ENCODE measurements around the gene CARM1. TPM values are rescaled to one million over a fixed set of nuclear protein-coding genes. Genes with fewer than 3 reads are reported as not detected.
"Not testable (repeated sequence)": the region's sequence is repeated elsewhere in the genome, so short reads cannot be mapped to it uniquely, and the experiment has no call there.

The CARM1 gene
- total RNA-seq, 2 donors from 2014 or later: 22.9 to 24.3 TPM

DNA sequence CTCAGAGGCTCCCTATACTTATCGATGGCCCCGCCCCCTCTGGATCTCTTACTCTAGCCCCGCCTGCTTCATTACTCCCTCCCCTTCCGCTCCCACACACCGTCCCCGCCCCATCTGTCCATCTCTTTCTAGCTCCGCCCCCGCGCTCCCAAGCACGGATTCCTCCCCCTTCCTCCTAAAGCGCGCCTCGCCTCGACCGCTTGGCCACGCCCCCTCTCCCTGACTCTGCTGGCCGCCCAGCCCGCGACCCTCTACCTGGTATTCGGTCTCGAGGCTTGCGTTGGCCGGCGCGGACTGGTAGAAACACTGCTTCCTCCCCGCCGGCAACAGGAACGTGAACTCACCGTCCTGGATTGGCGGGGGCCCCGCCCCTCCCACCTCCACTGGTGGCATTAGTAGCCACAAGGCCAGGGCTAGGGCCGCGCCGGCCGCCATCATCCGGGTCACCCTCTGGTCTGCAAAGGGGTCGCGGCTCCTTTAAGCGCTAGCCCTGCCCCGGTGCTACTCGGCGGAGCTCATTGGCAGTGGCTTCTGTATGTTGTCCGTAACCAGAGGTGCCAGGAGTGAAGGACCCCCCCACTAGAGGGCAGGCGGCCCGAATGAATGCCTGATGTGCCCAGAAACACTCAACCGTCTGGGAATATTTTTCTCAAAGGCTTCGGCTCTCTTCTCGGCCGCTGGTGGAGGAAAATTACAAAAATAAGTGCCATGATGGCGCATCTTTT is 35.4 kb upstream of the CARM1 start, which contains the start of gene TMED1:
Gene TMED1, minus strand, starts transcription at position 459 of the 725 bp plus-strand sequence. Its CDS starts 21 bp downstream, at position 438.
- Mint-ChIP-seq H3K4me3 (peak within 1 kb of the TSS; percentile 95), H3K27ac (peak within 1 kb of the TSS; percentile 96), H3K27me3 (no peaks in the 10 kb centered on the region), H3K4me1 (peaks cover 8% of the 10 kb centered on the region), H3K36me3 (ENCODE audit: low read depth) (no peaks in the 10 kb centered on the region)
- peak; percentile 89 for ATAC-seq
- DNase-seq: peak; percentile 89 to 94 (median 91)
- no peaks in the 10 kb centered on the region for H3K9me3 ChIP-seq (ENCODE audit: control insufficient read depth, low read length, poor library complexity, severe bottlenecking)

- H3K27me3 Mint-ChIP-seq: no peaks in the 10 kb centered on the region
- DNase-seq (peak; percentile 59 to 67 (median 61)), ATAC-seq (peak; percentile 44)
- H3K4me1 Mint-ChIP-seq: peaks cover 8% of the 10 kb centered on the region
- no peaks in the 10 kb centered on the region for H3K36me3 Mint-ChIP-seq (ENCODE audit: low read depth)
- H3K9me3 ChIP-seq (ENCODE audit: control insufficient read depth, low read length, poor library complexity, severe bottlenecking): no peaks in the 10 kb centered on the region
- peak overlapping the region; percentile 95 for H3K4me3 Mint-ChIP-seq
- peak overlapping the region; percentile 96 for H3K27ac Mint-ChIP-seq
Observed at GRCh38 chr19:10836479-10837330, 34.6 kb upstream of the CARM1 start.

- H3K9me3 ChIP-seq (ENCODE audit: control insufficient read depth, low read length, poor library complexity, severe bottlenecking); ATAC-seq; H3K4me3 Mint-ChIP-seq; H3K27me3 Mint-ChIP-seq; H3K4me1 Mint-ChIP-seq; H3K27ac Mint-ChIP-seq; H3K36me3 Mint-ChIP-seq (ENCODE audit: low read depth); DNase-seq: not testable (repeated sequence)
Observed at GRCh38 chr19:10837649-10838048, 33.7 kb upstream of the CARM1 start.

- Mint-ChIP-seq H3K4me3 (no peak overlapping the region), H3K27me3 (peaks cover 3% of the 10 kb centered on the region), H3K4me1 (peaks cover 8% of the 10 kb centered on the region), H3K27ac (no peak overlapping the region), H3K36me3 (ENCODE audit: low read depth) (peaks cover 3% of the 10 kb centered on the region)
- ATAC-seq (no peak), DNase-seq (no peak)
- H3K9me3 ChIP-seq (ENCODE audit: control insufficient read depth, low read length, poor library complexity, severe bottlenecking): no peaks in the 10 kb centered on the region
Observed at GRCh38 chr19:10838377-10838776, 33.0 kb upstream of the CARM1 start.

- H3K4me3 Mint-ChIP-seq: no peak overlapping the region
- peaks cover 6% of the 10 kb centered on the region for H3K36me3 Mint-ChIP-seq (ENCODE audit: low read depth)
- DNase-seq: no peak
- peaks cover 10% of the 10 kb centered on the region for H3K4me1 Mint-ChIP-seq
- H3K27me3 Mint-ChIP-seq: peaks cover 6% of the 10 kb centered on the region
- ATAC-seq: no peak
- no peak overlapping the region for H3K27ac Mint-ChIP-seq
- H3K9me3 ChIP-seq (ENCODE audit: control insufficient read depth, low read length, poor library complexity, severe bottlenecking): no peaks in the 10 kb centered on the region
Observed at GRCh38 chr19:10839114-10840050, 32.0 kb upstream of the CARM1 start.

- DNase-seq: no peak
- peaks cover 6% of the 10 kb centered on the region for H3K36me3 Mint-ChIP-seq (ENCODE audit: low read depth)
- no peak overlapping the region for H3K4me3 Mint-ChIP-seq
- peaks cover 6% of the 10 kb centered on the region for H3K27me3 Mint-ChIP-seq
- no peaks in the 10 kb centered on the region for H3K9me3 ChIP-seq (ENCODE audit: control insufficient read depth, low read length, poor library complexity, severe bottlenecking)
- H3K4me1 Mint-ChIP-seq: peaks cover 2% of the 10 kb centered on the region
- H3K27ac Mint-ChIP-seq: no peak overlapping the region
- ATAC-seq: no peak
Observed at GRCh38 chr19:10842788-10843187, 28.6 kb upstream of the CARM1 start.

- ATAC-seq (no peak), DNase-seq (no peak)
- Mint-ChIP-seq H3K36me3 (ENCODE audit: low read depth) (peaks cover 8% of the 10 kb centered on the region), H3K27ac (no peak overlapping the region), H3K27me3 (peaks cover 12% of the 10 kb centered on the region), H3K4me3 (no peak overlapping the region), H3K4me1 (peaks cover 5% of the 10 kb centered on the region)
- no peaks in the 10 kb centered on the region for H3K9me3 ChIP-seq (ENCODE audit: control insufficient read depth, low read length, poor library complexity, severe bottlenecking)
Observed at GRCh38 chr19:10846500-10847202, 24.7 kb upstream of the CARM1 start.

- Mint-ChIP-seq H3K27ac (no peak within 1 kb of the TSS), H3K4me1 (peaks cover 5% of the 10 kb centered on the region), H3K27me3 (peaks cover 9% of the 10 kb centered on the region), H3K4me3 (no peak within 1 kb of the TSS), H3K36me3 (ENCODE audit: low read depth) (peaks cover 5% of the 10 kb centered on the region)
- H3K9me3 ChIP-seq (ENCODE audit: control insufficient read depth, low read length, poor library complexity, severe bottlenecking): no peaks in the 10 kb centered on the region
- ATAC-seq: peak; percentile 32
- no peak for DNase-seq
Observed at GRCh38 chr19:10848230-10848856, 23.0 kb upstream of the CARM1 start, which contains the start of gene C19orf38. Gene C19orf38 (plus strand): TSS chr19:10848415. CDS start chr19:10848509, 94 bp downstream.

GRCh38 chr19:10850631-10851030 is 20.7 kb upstream of the CARM1 start:
- DNase-seq (no peak), ATAC-seq (no peak)
- Mint-ChIP-seq H3K27ac (no peak overlapping the region), H3K4me3 (no peak overlapping the region), H3K27me3 (peaks cover 6% of the 10 kb centered on the region), H3K36me3 (ENCODE audit: low read depth) (peaks cover 2% of the 10 kb centered on the region), H3K4me1 (peaks cover 3% of the 10 kb centered on the region)
- no peaks in the 10 kb centered on the region for H3K9me3 ChIP-seq (ENCODE audit: control insufficient read depth, low read length, poor library complexity, severe bottlenecking)

DNA sequence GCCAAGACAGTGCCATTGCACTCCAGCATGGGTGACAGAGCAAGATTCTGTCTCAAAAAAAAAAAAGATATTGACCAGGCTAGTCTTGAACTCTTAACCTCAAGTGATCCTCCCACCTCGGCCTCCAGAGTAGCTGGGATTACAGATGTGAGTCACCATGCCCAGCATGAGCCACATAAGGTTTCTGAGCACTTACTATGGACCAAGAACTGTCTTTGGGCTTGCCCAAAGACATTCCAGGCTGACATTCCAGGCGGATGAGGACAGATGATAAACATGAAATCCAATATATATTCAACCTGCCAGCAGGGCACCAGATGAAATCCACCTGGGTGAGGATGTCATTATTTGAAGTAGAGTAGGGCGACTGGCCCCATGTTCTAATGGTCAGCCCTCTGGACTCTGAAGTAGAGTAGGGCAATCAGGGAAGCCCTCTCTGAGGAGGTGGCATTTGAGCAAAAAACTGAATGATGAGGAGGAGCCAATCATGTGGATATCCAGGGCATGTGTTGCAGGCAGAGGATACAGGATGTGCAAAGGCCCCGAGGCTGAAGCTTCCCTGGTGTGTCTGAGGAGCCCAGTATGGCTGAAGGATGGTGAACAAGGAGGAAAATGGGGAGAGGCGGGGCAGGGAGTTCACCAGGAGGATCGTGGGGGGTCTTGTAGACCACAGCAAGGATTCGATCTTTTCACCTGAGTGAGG is 19.1 kb upstream of the CARM1 start:
- no peaks in the 10 kb centered on the region for H3K9me3 ChIP-seq (ENCODE audit: control insufficient read depth, low read length, poor library complexity, severe bottlenecking)
- peaks cover 3% of the 10 kb centered on the region for H3K4me1 Mint-ChIP-seq
- H3K27me3 Mint-ChIP-seq: peaks cover 6% of the 10 kb centered on the region
- no peak for ATAC-seq
- H3K27ac Mint-ChIP-seq: no peak overlapping the region
- DNase-seq: no peak
- peaks cover 2% of the 10 kb centered on the region for H3K36me3 Mint-ChIP-seq (ENCODE audit: low read depth)
- no peak overlapping the region for H3K4me3 Mint-ChIP-seq

DNA sequence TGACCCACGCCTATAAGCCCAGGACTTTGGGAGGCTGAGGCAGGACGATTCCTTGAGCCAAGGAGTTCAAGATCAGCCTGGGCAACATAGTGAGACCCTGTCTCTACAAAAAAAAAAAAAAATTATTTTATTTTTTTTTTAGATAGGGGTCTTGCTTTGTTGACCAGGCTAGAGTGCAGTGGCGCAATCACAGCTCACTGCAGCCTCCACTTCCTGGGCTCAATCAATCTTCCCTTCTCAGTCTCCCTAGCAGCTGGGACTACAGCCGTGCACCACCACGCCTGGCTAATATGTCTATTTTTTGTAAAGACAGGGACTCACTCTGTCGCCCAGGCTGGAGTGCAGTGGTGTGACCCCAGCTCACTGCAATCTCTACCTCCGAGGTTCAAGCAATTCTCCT is 18.4 kb upstream of the CARM1 start:
- H3K36me3 Mint-ChIP-seq (ENCODE audit: low read depth): peaks cover 2% of the 10 kb centered on the region
- H3K4me3 Mint-ChIP-seq: no peak overlapping the region
- DNase-seq (no peak), ATAC-seq (no peak)
- no peaks in the 10 kb centered on the region for H3K9me3 ChIP-seq (ENCODE audit: control insufficient read depth, low read length, poor library complexity, severe bottlenecking)
- H3K27me3 Mint-ChIP-seq: peaks cover 6% of the 10 kb centered on the region
- H3K27ac Mint-ChIP-seq: no peak overlapping the region
- peaks cover 3% of the 10 kb centered on the region for H3K4me1 Mint-ChIP-seq
